HL-60 (cell line): ENCODE results near the gene NFAT5.

ENCODE experiments used
- GABPA ChIP-seq: IDR thresholded peaks from 2 replicates; pipeline ENCODE4 v1.6.1; 2012; ENCODE audit warnings: low read depth
- POLR2AphosphoS5 ChIP-seq: IDR thresholded peaks from 2 replicates; pipeline ENCODE4 v1.6.1; 2012; ENCODE audit warnings: low read depth
- SPI1 ChIP-seq: IDR thresholded peaks from 2 replicates; pipeline ENCODE4 v1.6.1; 2012; ENCODE audit warnings: low read depth, mild to moderate bottlenecking, borderline replicate concordance
- TF ChIP-seq, protein P1 (sequence below): IDR thresholded peaks from one replicate; pipeline ENCODE4 v1.5.1; 2011; ENCODE audit warnings: low read length, control low read depth, inconsistent platforms; ENCODE audit not compliant: insufficient read depth
- TF ChIP-seq, protein P2 (sequence below): IDR thresholded peaks from 2 replicates; pipeline ENCODE4 v1.6.1; 2012; ENCODE audit warnings: low read depth; ENCODE audit not compliant: insufficient replicate concordance

DNA sequence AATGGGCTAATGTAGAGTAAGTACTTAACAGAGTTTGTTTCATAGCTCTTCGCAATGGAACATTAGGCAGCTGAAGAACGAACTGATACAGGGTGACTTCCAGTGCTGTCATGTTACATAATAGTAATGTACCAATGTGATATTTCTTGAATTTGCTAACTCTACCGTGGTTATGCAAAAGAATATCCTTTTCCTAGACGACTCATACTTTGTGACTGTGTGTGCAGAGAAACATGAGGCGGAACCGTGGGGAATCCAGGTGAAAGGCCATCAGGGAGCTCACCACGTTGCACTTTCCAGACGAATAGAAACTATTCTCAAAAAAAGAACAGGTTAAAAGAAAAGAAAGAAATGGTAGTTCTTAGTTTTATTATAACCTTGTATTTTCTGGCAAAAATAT is 175.8 kb downstream of the NFAT5 start:
- TF ChIP-seq, protein P1, sequence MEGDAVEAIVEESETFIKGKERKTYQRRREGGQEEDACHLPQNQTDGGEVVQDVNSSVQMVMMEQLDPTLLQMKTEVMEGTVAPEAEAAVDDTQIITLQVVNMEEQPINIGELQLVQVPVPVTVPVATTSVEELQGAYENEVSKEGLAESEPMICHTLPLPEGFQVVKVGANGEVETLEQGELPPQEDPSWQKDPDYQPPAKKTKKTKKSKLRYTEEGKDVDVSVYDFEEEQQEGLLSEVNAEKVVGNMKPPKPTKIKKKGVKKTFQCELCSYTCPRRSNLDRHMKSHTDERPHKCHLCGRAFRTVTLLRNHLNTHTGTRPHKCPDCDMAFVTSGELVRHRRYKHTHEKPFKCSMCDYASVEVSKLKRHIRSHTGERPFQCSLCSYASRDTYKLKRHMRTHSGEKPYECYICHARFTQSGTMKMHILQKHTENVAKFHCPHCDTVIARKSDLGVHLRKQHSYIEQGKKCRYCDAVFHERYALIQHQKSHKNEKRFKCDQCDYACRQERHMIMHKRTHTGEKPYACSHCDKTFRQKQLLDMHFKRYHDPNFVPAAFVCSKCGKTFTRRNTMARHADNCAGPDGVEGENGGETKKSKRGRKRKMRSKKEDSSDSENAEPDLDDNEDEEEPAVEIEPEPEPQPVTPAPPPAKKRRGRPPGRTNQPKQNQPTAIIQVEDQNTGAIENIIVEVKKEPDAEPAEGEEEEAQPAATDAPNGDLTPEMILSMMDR, result no peak
- TF ChIP-seq SPI1 (no peak), POLR2AphosphoS5 (no peak), GABPA (no peak)
- TF ChIP-seq, protein P2, sequence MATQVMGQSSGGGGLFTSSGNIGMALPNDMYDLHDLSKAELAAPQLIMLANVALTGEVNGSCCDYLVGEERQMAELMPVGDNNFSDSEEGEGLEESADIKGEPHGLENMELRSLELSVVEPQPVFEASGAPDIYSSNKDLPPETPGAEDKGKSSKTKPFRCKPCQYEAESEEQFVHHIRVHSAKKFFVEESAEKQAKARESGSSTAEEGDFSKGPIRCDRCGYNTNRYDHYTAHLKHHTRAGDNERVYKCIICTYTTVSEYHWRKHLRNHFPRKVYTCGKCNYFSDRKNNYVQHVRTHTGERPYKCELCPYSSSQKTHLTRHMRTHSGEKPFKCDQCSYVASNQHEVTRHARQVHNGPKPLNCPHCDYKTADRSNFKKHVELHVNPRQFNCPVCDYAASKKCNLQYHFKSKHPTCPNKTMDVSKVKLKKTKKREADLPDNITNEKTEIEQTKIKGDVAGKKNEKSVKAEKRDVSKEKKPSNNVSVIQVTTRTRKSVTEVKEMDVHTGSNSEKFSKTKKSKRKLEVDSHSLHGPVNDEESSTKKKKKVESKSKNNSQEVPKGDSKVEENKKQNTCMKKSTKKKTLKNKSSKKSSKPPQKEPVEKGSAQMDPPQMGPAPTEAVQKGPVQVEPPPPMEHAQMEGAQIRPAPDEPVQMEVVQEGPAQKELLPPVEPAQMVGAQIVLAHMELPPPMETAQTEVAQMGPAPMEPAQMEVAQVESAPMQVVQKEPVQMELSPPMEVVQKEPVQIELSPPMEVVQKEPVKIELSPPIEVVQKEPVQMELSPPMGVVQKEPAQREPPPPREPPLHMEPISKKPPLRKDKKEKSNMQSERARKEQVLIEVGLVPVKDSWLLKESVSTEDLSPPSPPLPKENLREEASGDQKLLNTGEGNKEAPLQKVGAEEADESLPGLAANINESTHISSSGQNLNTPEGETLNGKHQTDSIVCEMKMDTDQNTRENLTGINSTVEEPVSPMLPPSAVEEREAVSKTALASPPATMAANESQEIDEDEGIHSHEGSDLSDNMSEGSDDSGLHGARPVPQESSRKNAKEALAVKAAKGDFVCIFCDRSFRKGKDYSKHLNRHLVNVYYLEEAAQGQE, result no peak
